Measurements from ENCODE around the gene ZNF609. TPM values are rescaled to one million over a fixed set of nuclear protein-coding genes. Genes with fewer than 3 reads are reported as not detected.
A peak's percentile ranks its signal among the peaks of the same experiment; 100 is the strongest.

Gene ZNF609
- total and polyA plus RNA-seq, 2 experiments from 2014 or later: 12.5 to 23.0 TPM

GRCh38 chr15:64731012-64731804, 270.8 kb downstream of the ZNF609 start:
- H3K27ac ChIP-seq: no peak overlapping the region

DNA sequence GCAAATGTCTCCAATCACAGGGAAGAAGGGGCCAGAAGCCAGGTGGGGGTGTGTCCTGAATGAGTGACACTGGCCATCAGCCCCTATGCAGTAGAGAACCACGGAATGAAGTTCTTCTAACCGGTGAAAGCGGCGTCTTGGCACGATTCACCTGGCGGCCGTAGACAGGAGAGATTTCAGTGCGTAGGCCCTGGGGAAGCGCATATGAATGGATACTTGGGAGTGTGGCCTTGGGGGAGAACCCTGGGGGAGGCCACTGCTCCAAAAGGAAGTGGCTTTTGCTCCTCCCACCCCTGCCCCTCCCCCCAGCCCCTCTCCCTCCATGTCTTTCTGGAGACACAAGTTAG, 271.4 kb downstream of the ZNF609 start:
- Histone ChIP-seq H3K9me2 (replicated peaks; ENCODE audit: insufficient read depth) (no peaks in the 10 kb centered on the region), H3K4me1 (ENCODE audit: insufficient read depth) (no peaks in the 10 kb centered on the region), H3K27ac (no peak overlapping the region), H4K20me1 (ENCODE audit: insufficient read depth, poor library complexity, severe bottlenecking) (no peaks in the 10 kb centered on the region), H2AFZ (no peak overlapping the region), H3K79me2 (no peaks in the 10 kb centered on the region), H3K4me3 (no peak overlapping the region), H3K36me3 (replicated peaks; ENCODE audit: insufficient read depth, low read depth) (no peaks in the 10 kb centered on the region), H3K27me3 (no peaks in the 10 kb centered on the region), H3K4me2 (no peak overlapping the region), H3K9me3 (ENCODE audit: low read depth) (no peaks in the 10 kb centered on the region)
- WGBS (ENCODE audit: low lambda C conversion rate, missing lambda C conversion rate): 86% methylated on average over 7 of the region's 9 CpGs
- TF ChIP-seq, protein P1, sequence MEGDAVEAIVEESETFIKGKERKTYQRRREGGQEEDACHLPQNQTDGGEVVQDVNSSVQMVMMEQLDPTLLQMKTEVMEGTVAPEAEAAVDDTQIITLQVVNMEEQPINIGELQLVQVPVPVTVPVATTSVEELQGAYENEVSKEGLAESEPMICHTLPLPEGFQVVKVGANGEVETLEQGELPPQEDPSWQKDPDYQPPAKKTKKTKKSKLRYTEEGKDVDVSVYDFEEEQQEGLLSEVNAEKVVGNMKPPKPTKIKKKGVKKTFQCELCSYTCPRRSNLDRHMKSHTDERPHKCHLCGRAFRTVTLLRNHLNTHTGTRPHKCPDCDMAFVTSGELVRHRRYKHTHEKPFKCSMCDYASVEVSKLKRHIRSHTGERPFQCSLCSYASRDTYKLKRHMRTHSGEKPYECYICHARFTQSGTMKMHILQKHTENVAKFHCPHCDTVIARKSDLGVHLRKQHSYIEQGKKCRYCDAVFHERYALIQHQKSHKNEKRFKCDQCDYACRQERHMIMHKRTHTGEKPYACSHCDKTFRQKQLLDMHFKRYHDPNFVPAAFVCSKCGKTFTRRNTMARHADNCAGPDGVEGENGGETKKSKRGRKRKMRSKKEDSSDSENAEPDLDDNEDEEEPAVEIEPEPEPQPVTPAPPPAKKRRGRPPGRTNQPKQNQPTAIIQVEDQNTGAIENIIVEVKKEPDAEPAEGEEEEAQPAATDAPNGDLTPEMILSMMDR (IDR thresholded peaks at IDR 0.05; ENCODE audit: poor library complexity): no peak
- no peak for TF ChIP-seq EZH2 (IDR thresholded peaks at IDR 0.05; ENCODE audit: borderline replicate concordance)
- no peak for TF ChIP-seq EZH2phosphoT487 (IDR thresholded peaks at IDR 0.05; ENCODE audit: low read depth, severe bottlenecking, unreplicated experiment)
- DNase-seq (ENCODE audit: low spot score): no peak

More at GRCh38 chr15:64731012-64731804, 270.8 kb downstream of the ZNF609 start:
- WGBS (ENCODE audit: low lambda C conversion rate, missing lambda C conversion rate): 39% methylated on average over 16 of the region's 16 CpGs
- H3K4me1 ChIP-seq (ENCODE audit: insufficient read depth): no peaks in the 10 kb centered on the region
- H3K79me2 ChIP-seq: no peaks in the 10 kb centered on the region
- no peaks in the 10 kb centered on the region for H3K36me3 ChIP-seq (replicated peaks; ENCODE audit: insufficient read depth, low read depth)
- no peaks in the 10 kb centered on the region for H4K20me1 ChIP-seq (ENCODE audit: insufficient read depth, poor library complexity, severe bottlenecking)
- no peaks in the 10 kb centered on the region for H3K9me3 ChIP-seq (ENCODE audit: low read depth)
- DNase-seq (ENCODE audit: low spot score): peak; percentile 93
- no peak for TF ChIP-seq EZH2 (IDR thresholded peaks at IDR 0.05; ENCODE audit: borderline replicate concordance)
- no peak for TF ChIP-seq EZH2phosphoT487 (IDR thresholded peaks at IDR 0.05; ENCODE audit: low read depth, severe bottlenecking, unreplicated experiment)
- TF ChIP-seq, protein P1 (IDR thresholded peaks at IDR 0.05; ENCODE audit: poor library complexity): peak; percentile 90
- no peak overlapping the region for H3K4me3 ChIP-seq
- H3K27me3 ChIP-seq: no peaks in the 10 kb centered on the region
- H3K4me2 ChIP-seq: no peak overlapping the region
- no peak overlapping the region for H2AFZ ChIP-seq
- no peaks in the 10 kb centered on the region for H3K9me2 ChIP-seq (replicated peaks; ENCODE audit: insufficient read depth)

DNA sequence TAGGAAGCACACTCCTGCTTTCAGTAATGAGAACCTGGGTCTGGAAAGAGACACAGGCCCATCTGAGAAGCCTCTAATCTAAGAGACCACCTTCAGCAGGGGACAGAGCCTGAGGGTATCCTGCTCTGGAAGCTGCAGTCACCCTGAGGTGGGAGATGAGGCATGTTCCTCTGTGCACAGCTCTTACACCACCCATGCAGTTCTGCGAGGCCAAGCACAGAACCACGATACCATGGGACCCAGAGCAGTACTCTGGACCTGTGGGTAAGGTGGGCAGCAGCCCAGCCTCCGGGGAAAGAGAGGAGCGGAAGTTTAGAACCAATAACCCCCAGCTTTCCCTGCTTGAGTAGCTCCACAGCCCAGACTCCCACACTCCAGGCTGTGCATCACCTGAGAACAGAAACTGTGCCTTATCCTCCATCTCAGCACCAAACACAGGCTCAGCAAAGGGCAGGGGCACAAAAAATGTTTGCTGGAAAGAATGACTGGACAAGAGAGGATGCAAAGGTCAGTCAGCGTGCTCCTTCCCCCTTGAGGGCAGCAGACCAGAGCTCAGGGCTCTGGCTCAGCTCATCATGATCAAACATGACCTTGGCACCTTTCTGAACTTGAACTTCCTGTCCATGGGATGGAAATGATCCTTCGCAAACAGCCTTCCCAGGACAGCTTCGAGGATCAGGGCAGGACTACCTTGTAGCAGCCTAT, 271.9 kb downstream of the ZNF609 start:
- 82% methylated on average over 7 of the region's 7 CpGs for WGBS (ENCODE audit: low lambda C conversion rate, missing lambda C conversion rate)
- no peak overlapping the region for H2AFZ ChIP-seq
- peak; percentile 48 for DNase-seq (ENCODE audit: low spot score)
- H3K36me3 ChIP-seq (replicated peaks; ENCODE audit: insufficient read depth, low read depth): no peaks in the 10 kb centered on the region
- H3K9me2 ChIP-seq (replicated peaks; ENCODE audit: insufficient read depth): no peaks in the 10 kb centered on the region
- no peaks in the 10 kb centered on the region for H4K20me1 ChIP-seq (ENCODE audit: insufficient read depth, poor library complexity, severe bottlenecking)
- no peaks in the 10 kb centered on the region for H3K79me2 ChIP-seq
- H3K4me1 ChIP-seq (ENCODE audit: insufficient read depth): no peaks in the 10 kb centered on the region
- H3K9me3 ChIP-seq (ENCODE audit: low read depth): no peaks in the 10 kb centered on the region
- H3K27ac ChIP-seq: no peak overlapping the region
- H3K4me2 ChIP-seq: no peak overlapping the region
- no peaks in the 10 kb centered on the region for H3K27me3 ChIP-seq
- H3K4me3 ChIP-seq: no peak overlapping the region
- no peak for TF ChIP-seq EZH2phosphoT487 (IDR thresholded peaks at IDR 0.05; ENCODE audit: low read depth, severe bottlenecking, unreplicated experiment)

Small RNA genes lying within 50 kb of the gene (small RNA-seq; reads per million reads assigned to genes)
- gene AC100830.2 (not detected), gene RF00019 (not detected), gene RNU6-549P (not detected)

Other genes with a start within 250 kb of the ZNF609 start
- gene CSNK1G1, start 104.4 kb upstream of the ZNF609 start, total RNA-seq: 16.2 and 18.1 TPM in 2 replicates
- 7.7 and 8.5 TPM in 2 replicates for gene CSNK1G1, start 104.4 kb upstream of the ZNF609 start, polyA plus RNA-seq
- gene PCLAF, start 79.1 kb upstream of the ZNF609 start, total RNA-seq: 19.2 and 21.2 TPM in 2 replicates
- gene PCLAF, start 79.1 kb upstream of the ZNF609 start, polyA plus RNA-seq: 25.3 and 30.2 TPM in 2 replicates
- 13.9 and 15.6 TPM in 2 replicates for gene TRIP4, start 72.7 kb upstream of the ZNF609 start, total RNA-seq
- gene TRIP4, start 72.7 kb upstream of the ZNF609 start, polyA plus RNA-seq: 29.4 and 30.6 TPM in 2 replicates